CD14-positive monocyte (primary cell): Measurements from ENCODE around the gene GALNT17. TPM values are rescaled to one million over a fixed set of nuclear protein-coding genes. Genes with fewer than 3 reads are reported as not detected.

Source experiments
- DNase-seq, 3 donors: peaks; one replicate each; pipeline ENCODE4 v3.0.0-alpha.2; 2011 to 2022
- H2AFZ ChIP-seq: 2 replicates; pipeline ENCODE4 v1.6.0; 2012; ENCODE audit warnings: mild to moderate bottlenecking, low read depth, low read length, inconsistent platforms; ENCODE audit not compliant: insufficient read depth, poor library complexity, severe bottlenecking
- H3K27ac ChIP-seq, 2 donors: 1 replicate in 1 of 2; 2 replicates in 1 of 2; pipeline ENCODE4 v1.5.1; 2012 to 2013; ENCODE audit warnings: low read length in 2 of 2, control low read depth in 1 of 2, inconsistent platforms in 1 of 2, low read depth in 1 of 2, mild to moderate bottlenecking in 1 of 2
- H3K27me3 ChIP-seq, 2 donors: one replicate each; pipeline versions ENCODE4 v1.6.0 to v1.6.1; 2011 to 2013; ENCODE audit warnings: low read length in 2 of 2; ENCODE audit not compliant: control insufficient read depth in 2 of 2, insufficient read depth in 2 of 2
- H3K36me3 ChIP-seq, 2 donors: replicated peaks in 1 of 2; 1 replicate in 1 of 2; 2 replicates in 1 of 2; pipeline versions ENCODE4 v1.5.1 to v1.6.1; 2012 to 2013; ENCODE audit warnings: low read length in 2 of 2, control low read depth in 1 of 2, inconsistent platforms in 1 of 2, mild to moderate bottlenecking in 1 of 2; ENCODE audit not compliant: insufficient read depth in 2 of 2, control insufficient read depth in 1 of 2
- H3K4me1 ChIP-seq, 2 donors: 1 replicate in 1 of 2; 2 replicates in 1 of 2; pipeline versions ENCODE4 v1.5.1 to v1.6.1; 2012 to 2013; ENCODE audit warnings: low read length in 2 of 2, control low read depth in 1 of 2, inconsistent platforms in 1 of 2, mild to moderate bottlenecking in 1 of 2, moderate library complexity in 1 of 2; ENCODE audit not compliant: insufficient read depth in 2 of 2, control insufficient read depth in 1 of 2
- H3K4me2 ChIP-seq: replicated peaks from 2 replicates; pipeline ENCODE3; 2012; ENCODE audit warnings: low read length, moderate library complexity, mild to moderate bottlenecking; ENCODE audit not compliant: poor library complexity, severe bottlenecking; ENCODE audit errors: extremely low read depth
- H3K4me3 ChIP-seq, 3 experiments: fragments of 200-600 bp in 1 of 3; sonication (generic) in 1 of 3; replicated peaks in 1 of 3; 1 replicate in 2 of 3; 2 replicates in 1 of 3; pipeline ENCODE4 v1.5.1; 2011 to 2013; ENCODE audit warnings: low read length in 3 of 3, mild to moderate bottlenecking in 3 of 3, control low read depth in 2 of 3, low read depth in 2 of 3, inconsistent platforms in 1 of 3, moderate library complexity in 1 of 3
- H3K79me2 ChIP-seq: 2 replicates; pipeline ENCODE4 v1.6.0; 2012; ENCODE audit warnings: mild to moderate bottlenecking, control low read depth, inconsistent platforms, low read length, moderate library complexity; ENCODE audit not compliant: insufficient read depth
- H3K9ac ChIP-seq: 2 replicates; pipeline ENCODE4 v1.6.0; 2017; ENCODE audit warnings: low read length, mild to moderate bottlenecking; ENCODE audit not compliant: insufficient read depth, poor library complexity, severe bottlenecking
- H3K9me3 ChIP-seq, 2 donors: replicated peaks in 1 of 2; 1 replicate in 1 of 2; 2 replicates in 1 of 2; pipeline versions ENCODE4 v1.5.1 to v1.6.1; 2012 to 2013; ENCODE audit warnings: low read length in 2 of 2, control low read depth in 1 of 2; ENCODE audit not compliant: control insufficient read depth in 1 of 2, insufficient read depth in 1 of 2
- H4K20me1 ChIP-seq: 2 replicates; pipeline ENCODE4 v1.6.0; 2012; ENCODE audit warnings: mild to moderate bottlenecking, low read length, control low read depth, moderate library complexity; ENCODE audit not compliant: insufficient read depth
- H3K27ac Mint-ChIP-seq, 7 donors: one replicate each; pipeline ENCODE4 v1.8.0; 2020; ENCODE audit warnings: mild to moderate bottlenecking in 7 of 7, mixed read lengths in 7 of 7, moderate library complexity in 6 of 7, inconsistent platforms in 2 of 7
- H3K27me3 Mint-ChIP-seq, 3 donors: one replicate each; pipeline ENCODE4 v1.8.0; 2021 to 2022; ENCODE audit warnings: low read depth in 3 of 3, mild to moderate bottlenecking in 3 of 3, mixed read lengths in 3 of 3, moderate library complexity in 3 of 3, inconsistent platforms in 1 of 3
- H3K36me3 Mint-ChIP-seq, 2 donors: one replicate each; pipeline ENCODE4 v1.8.0; 2020; ENCODE audit warnings: mixed read lengths in 2 of 2, inconsistent platforms in 1 of 2, mild to moderate bottlenecking in 1 of 2
- H3K4me1 Mint-ChIP-seq: one replicate; pipeline ENCODE4 v1.8.0; 2020; ENCODE audit warnings: mild to moderate bottlenecking, mixed read lengths
- H3K4me3 Mint-ChIP-seq, 2 donors: one replicate each; pipeline ENCODE4 v1.8.0; 2020; ENCODE audit warnings: mild to moderate bottlenecking in 2 of 2, mixed read lengths in 2 of 2, moderate library complexity in 1 of 2
- H3K9me3 Mint-ChIP-seq, 7 donors: one replicate each; pipeline ENCODE4 v1.8.0; 2020 to 2022; ENCODE audit warnings: mixed read lengths in 7 of 7, mild to moderate bottlenecking in 6 of 7, moderate library complexity in 6 of 7, inconsistent platforms in 2 of 7
- CTCF ChIP-seq: fragments of 200-600 bp; IDR thresholded peaks from one replicate; pipeline ENCODE4 v1.8.0; 2022; ENCODE audit warnings: antibody characterized with exemption, mild to moderate bottlenecking
- WGBS: methylation state at CpG from one replicate; pipeline ENCODE4 v1.1.5; 2013; ENCODE audit warnings: missing lambda C conversion rate; ENCODE audit not compliant: insufficient coverage; 5-methylcytosine and 5-hydroxymethylcytosine counted together
- intact Hi-C, 2 donors: fragments of 100-400 bp; cut with micrococcal nuclease; formaldehyde crosslinking; loops; one replicate each; pipeline versions ENCODE4 v1.15.0 to v1.15.1; 2023
- polyA plus RNA-seq, 3 donors: library from polyadenylated mRNA; depleted of rRNA in 1 of 3; unstranded in 2 of 3; stranded (reverse) in 1 of 3; fragments of 300-500 nt in 2 of 3; fragments of >200 nt in 1 of 3; fragmentation: Illumina TruSeq in 2 of 3; gene quantifications; 1 replicate in 2 of 3; 2 replicates in 1 of 3; pipeline ENCODE4 v1.2.3, GENCODE V29; 2012 to 2021

Gene GALNT17
- polyA plus RNA-seq, 3 donors, result not detected

DNA sequence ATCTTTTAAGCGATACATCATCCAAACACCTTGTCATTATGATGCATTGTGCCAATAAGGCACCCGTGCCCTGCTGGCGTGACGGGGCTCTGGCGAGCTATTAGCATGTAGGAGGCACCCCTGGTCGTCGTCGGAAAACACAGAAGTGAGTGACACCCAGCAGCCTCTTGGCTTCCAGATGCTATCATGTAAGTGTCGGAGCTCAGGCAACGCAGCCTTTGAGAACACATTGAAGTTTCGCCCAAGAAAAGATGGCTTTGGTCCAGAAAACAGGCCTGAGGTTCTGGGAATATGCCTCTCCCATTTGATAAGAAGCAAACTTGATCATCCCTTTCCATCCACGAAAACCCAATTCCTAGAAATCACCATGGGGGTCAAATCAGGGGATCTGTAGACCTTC is 555.3 kb downstream of the GALNT17 start:
- H3K4me3 Mint-ChIP-seq, result no peak overlapping the region
- no peak for DNase-seq
- H3K4me2 ChIP-seq, result no peak overlapping the region
- no peak overlapping the region for H2AFZ ChIP-seq
- H3K79me2 ChIP-seq, result no peaks in the 10 kb centered on the region
- no peak overlapping the region for H3K4me3 ChIP-seq
- peaks cover 1 to 3% (median 1%) of the 10 kb centered on the region in 3 donors for H3K27me3 Mint-ChIP-seq
- no peaks in the 10 kb centered on the region for H3K27me3 ChIP-seq
- no peaks in the 10 kb centered on the region for H3K36me3 Mint-ChIP-seq
- TF ChIP-seq CTCF, result no peak
- intact Hi-C loops, result no loop called here
- no peaks in the 10 kb centered on the region for H3K9me3 ChIP-seq
- H4K20me1 ChIP-seq, result no peaks in the 10 kb centered on the region
- peaks cover under 1 to 16% (median 7%) of the 10 kb centered on the region in 7 donors for H3K9me3 Mint-ChIP-seq
- H3K4me1 Mint-ChIP-seq, result no peaks in the 10 kb centered on the region
- no peaks in the 10 kb centered on the region for H3K36me3 ChIP-seq
- no peak overlapping the region for H3K27ac ChIP-seq
- no peak overlapping the region for H3K27ac Mint-ChIP-seq
- WGBS, result 87% methylated on average over 11 of the region's 12 CpGs
- no peak overlapping the region for H3K9ac ChIP-seq
- H3K4me1 ChIP-seq, result no peaks in the 10 kb centered on the region

DNA sequence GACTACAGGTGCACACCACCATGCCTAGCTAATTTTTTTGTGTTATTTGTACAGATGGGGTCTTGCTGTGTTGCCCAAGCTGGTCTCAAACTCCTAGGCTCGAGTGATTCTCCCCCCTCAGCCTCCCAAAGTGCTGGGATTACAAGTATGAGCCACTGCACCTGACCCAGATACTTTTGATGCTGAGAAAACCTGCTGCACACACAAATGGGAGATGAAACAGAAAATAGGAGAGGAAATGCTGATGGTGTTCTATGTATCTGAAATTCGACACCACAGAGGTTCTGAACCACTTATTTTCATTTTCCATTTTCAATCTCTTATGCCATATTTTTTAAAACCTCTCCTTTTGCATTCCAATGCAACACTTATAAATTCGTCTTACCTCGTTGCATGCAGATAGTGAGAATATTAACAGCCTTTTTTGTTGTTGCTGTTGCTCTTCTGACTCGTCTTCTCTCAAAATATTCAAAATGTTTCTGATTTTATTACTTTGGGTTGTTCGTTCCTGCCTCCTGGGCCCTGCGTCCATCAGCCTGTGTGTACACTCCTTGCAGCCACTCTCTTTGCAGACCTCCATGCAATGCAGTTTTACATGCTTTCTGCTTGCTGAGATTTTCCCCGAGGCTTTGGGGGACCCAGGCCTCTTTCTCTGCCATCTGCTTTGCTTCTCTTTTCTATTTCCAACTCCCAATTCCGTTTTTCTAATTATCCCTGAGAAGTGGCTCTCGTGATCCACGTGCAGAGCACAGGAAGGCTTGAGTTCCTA is 556.1 kb downstream of the GALNT17 start:
- H3K27ac Mint-ChIP-seq, result peak overlapping the region in 1 of 7 donors; percentile 27
- no peaks in the 10 kb centered on the region for H4K20me1 ChIP-seq
- H3K36me3 Mint-ChIP-seq, result no peaks in the 10 kb centered on the region
- intact Hi-C loops, result no loop called here
- H3K4me1 Mint-ChIP-seq, result no peaks in the 10 kb centered on the region
- H3K27me3 ChIP-seq, result no peaks in the 10 kb centered on the region
- H3K4me3 ChIP-seq, result no peak overlapping the region
- no peak overlapping the region for H3K4me2 ChIP-seq
- H3K9me3 ChIP-seq, result no peaks in the 10 kb centered on the region
- no peaks in the 10 kb centered on the region for H3K36me3 ChIP-seq
- H3K27ac ChIP-seq, result no peak overlapping the region
- H3K9me3 Mint-ChIP-seq, result peaks cover 2 to 11% (median 6%) of the 10 kb centered on the region in 7 donors
- no peaks in the 10 kb centered on the region for H3K79me2 ChIP-seq
- no peak overlapping the region for H3K9ac ChIP-seq
- H2AFZ ChIP-seq, result no peak overlapping the region
- H3K27me3 Mint-ChIP-seq, result peaks cover 1 to 3% (median 1%) of the 10 kb centered on the region in 3 donors
- no peak for TF ChIP-seq CTCF
- 92% methylated on average over 2 of the region's 11 CpGs for WGBS
- DNase-seq, result no peak
- H3K4me1 ChIP-seq, result no peaks in the 10 kb centered on the region
- no peak overlapping the region for H3K4me3 Mint-ChIP-seq
